SK-N-SH (cell line): Measurements from ENCODE around the gene SNX27. TPM values are rescaled to one million over a fixed set of nuclear protein-coding genes. Genes with fewer than 3 reads are reported as not detected.

Experiments
- CTCF ChIA-PET: fragments of 300-600, 350-600 bp; formaldehyde crosslinking; extraction: SDS; loops from one replicate; lab custom pipeline; 2021; lab: Yijun Ruan, JAX
- POLR2A ChIA-PET: fragments of 350-600 bp; sonication (Branson Sonifier 250); formaldehyde crosslinking; extraction: SDS; loops from one replicate; lab custom pipeline; 2020; ENCODE audit warnings: antibody characterized with exemption, inconsistent platforms; lab: Yijun Ruan, JAX
- DNase-seq: peaks from one replicate; pipeline ENCODE4 v3.0.0; 2012
- H2AFZ ChIP-seq: fragments of 200-600 bp; sonication (generic); 2 replicates; pipeline ENCODE4 v1.8.1; 2016; ENCODE audit warnings: antibody characterized with exemption, mild to moderate bottlenecking, low read depth
- H3F3A ChIP-seq: fragments of 200-600 bp; sonication (generic); replicated peaks from 2 replicates; pipeline ENCODE3; 2016; ENCODE audit warnings: antibody characterized with exemption, mild to moderate bottlenecking; ENCODE audit not compliant: insufficient read depth
- H3K27ac ChIP-seq, 2 experiments: fragments of 200-500 bp in 1 of 2; fragments of 200-600 bp in 1 of 2; sonication (Bioruptor generic) in 1 of 2; sonication (generic), shearing (Covaris generic) in 1 of 2; 2 replicates each; pipeline versions ENCODE4 v1.5.1 to v1.6.1; 2014 to 2016; ENCODE audit warnings: low read depth in 2 of 2, inconsistent platforms in 1 of 2, low read length in 1 of 2, mild to moderate bottlenecking in 1 of 2, mixed read lengths in 1 of 2
- H3K27me3 ChIP-seq: fragments of 200-600 bp; sonication (generic), shearing (Covaris generic); 2 replicates; pipeline ENCODE4 v1.6.1; 2016; ENCODE audit warnings: mixed run types; ENCODE audit not compliant: insufficient read depth
- H3K36me3 ChIP-seq, 2 experiments: fragments of 200-500 bp in 1 of 2; fragments of 200-600 bp in 1 of 2; sonication (Bioruptor generic) in 1 of 2; sonication (generic) in 1 of 2; replicated peaks in 1 of 2; 2 replicates each; pipeline versions ENCODE3 to v1.5.1; 2014 to 2016; ENCODE audit warnings: low read length in 1 of 2, mild to moderate bottlenecking in 1 of 2; ENCODE audit not compliant: insufficient read depth in 2 of 2, control insufficient read depth in 1 of 2
- H3K4me1 ChIP-seq, 2 experiments: fragments of 200-500 bp in 1 of 2; fragments of 200-600 bp in 1 of 2; sonication (Bioruptor generic) in 1 of 2; sonication (generic), shearing (Covaris generic) in 1 of 2; 2 replicates each; pipeline versions ENCODE4 v1.5.1 to v1.6.1; 2014 to 2016; ENCODE audit warnings: low read depth in 1 of 2, low read length in 1 of 2, mixed run types in 1 of 2; ENCODE audit not compliant: insufficient read depth in 2 of 2, control insufficient read depth in 1 of 2
- H3K4me2 ChIP-seq: fragments of 200-600 bp; sonication (generic), shearing (Covaris generic); 2 replicates; pipeline ENCODE4 v1.6.1; 2017; ENCODE audit warnings: mixed run types
- H3K4me3 ChIP-seq, 2 experiments: fragments of 200-500 bp in 1 of 2; fragments of 200-600 bp in 1 of 2; sonication (Bioruptor generic) in 1 of 2; sonication (generic), shearing (Covaris generic) in 1 of 2; 2 replicates each; pipeline versions ENCODE4 v1.5.1 to v1.8.1; 2014 to 2016; ENCODE audit warnings: low read depth in 2 of 2, inconsistent platforms in 1 of 2, low read length in 1 of 2, mild to moderate bottlenecking in 1 of 2, mixed read lengths in 1 of 2, moderate library complexity in 1 of 2
- H3K79me2 ChIP-seq: fragments of 200-600 bp; sonication (generic); 2 replicates; pipeline ENCODE4 v1.8.1; 2017; ENCODE audit warnings: mild to moderate bottlenecking; ENCODE audit not compliant: insufficient read depth
- H3K9ac ChIP-seq: fragments of 200-600 bp; sonication (generic); 2 replicates; pipeline ENCODE4 v1.6.1; 2017; ENCODE audit warnings: mixed run types
- H3K9me2 ChIP-seq: fragments of 200-600 bp; sonication (generic); 2 replicates; pipeline ENCODE4 v1.6.1; 2017; ENCODE audit warnings: mixed run types
- H3K9me3 ChIP-seq: fragments of 200-600 bp; sonication (generic); 2 replicates; pipeline ENCODE4 v1.6.1; 2017; ENCODE audit warnings: mixed run types, mild to moderate bottlenecking, moderate library complexity
- H4K20me1 ChIP-seq: fragments of 200-600 bp; sonication (generic); 2 replicates; pipeline ENCODE4 v1.6.1; 2017; ENCODE audit warnings: mild to moderate bottlenecking, mixed run types; ENCODE audit not compliant: insufficient read depth
- CHD2 ChIP-seq: fragments of 150-350 bp; IDR thresholded peaks from 2 replicates; pipeline ENCODE4 v1.6.1; 2018; ENCODE audit warnings: low read length; ENCODE audit not compliant: partially characterized antibody
- CTCF ChIP-seq: fragments of 200-600 bp; sonication (generic); IDR thresholded peaks from 2 replicates; pipeline ENCODE4 v1.6.1; 2017; ENCODE audit warnings: antibody characterized with exemption, mild to moderate bottlenecking, moderate library complexity
- EP300 ChIP-seq, 2 experiments: IDR thresholded peaks; 2 replicates each; pipeline versions ENCODE4 v1.4.0 to v1.6.1; 2012; ENCODE audit warnings: borderline replicate concordance in 1 of 2, low read depth in 1 of 2, low read length in 1 of 2
- FOSL2 ChIP-seq: IDR thresholded peaks from 2 replicates; pipeline ENCODE4 v1.4.0; 2012; ENCODE audit warnings: low read depth, mild to moderate bottlenecking, moderate library complexity, borderline replicate concordance
- FOXJ3 ChIP-seq: sonication (generic); formaldehyde crosslinking; IDR thresholded peaks from 2 replicates; pipeline ENCODE4 v1.5.1; 2020; ENCODE audit warnings: mild to moderate bottlenecking, missing genetic modification reagents
- JUND ChIP-seq: IDR thresholded peaks from 2 replicates; pipeline ENCODE4 v1.4.0; 2012
- MAX ChIP-seq: IDR thresholded peaks from 2 replicates; pipeline ENCODE4 v1.4.0; 2012; ENCODE audit warnings: low read depth
- NFIC ChIP-seq: IDR thresholded peaks from 2 replicates; pipeline ENCODE4 v1.4.0; 2012; ENCODE audit warnings: borderline replicate concordance
- PBX3 ChIP-seq: IDR thresholded peaks from 2 replicates; pipeline ENCODE4; 2012
- POLR2AphosphoS5 ChIP-seq: IDR thresholded peaks from 2 replicates; pipeline ENCODE4 v1.6.1; 2012; ENCODE audit warnings: low read depth, low read length
- RCOR1 ChIP-seq: fragments of 150-350 bp; IDR thresholded peaks from 2 replicates; pipeline ENCODE4 v1.6.1; 2017; ENCODE audit warnings: antibody characterized with exemption, low read length
- RXRA ChIP-seq: IDR thresholded peaks from 2 replicates; pipeline ENCODE4 v1.4.0; 2012; ENCODE audit warnings: low read depth, mild to moderate bottlenecking, borderline replicate concordance
- SMC3 ChIP-seq: IDR thresholded peaks from 2 replicates; pipeline ENCODE4 v1.6.1; 2012; ENCODE audit warnings: low read depth, low read length, improper control_type of control experiment
- TEAD4 ChIP-seq: IDR thresholded peaks from 2 replicates; pipeline ENCODE4 v1.4.0; 2012; ENCODE audit warnings: mild to moderate bottlenecking, borderline replicate concordance; ENCODE audit not compliant: insufficient read depth
- WGBS: methylation state at CpG from one replicate; pipeline ENCODE4 v1.1.6; 2017; ENCODE audit warnings: low lambda C conversion rate; 5-methylcytosine and 5-hydroxymethylcytosine counted together
- polyA plus RNA-seq, 3 experiments: library from polyadenylated mRNA; depleted of rRNA; stranded (reverse); fragments of >200 nt; gene quantifications; 2 replicates each; pipeline ENCODE4 v1.2.3, GENCODE V29; 2012
- TF ChIP-seq, protein P1 (sequence below): IDR thresholded peaks from 2 replicates; pipeline ENCODE4 v1.4.0; 2012; ENCODE audit warnings: low read depth, borderline replicate concordance

Gene SNX27
- polyA plus RNA-seq, 1 of the 3 experiments (the other 2 are of a cell fraction), result 10.8 TPM

GRCh38 chr1:151570819-151571218 is 41.0 kb upstream of the SNX27 start (continued):
- no peak for TF ChIP-seq CTCF
- TF ChIP-seq POLR2AphosphoS5, result no peak

- H3K9ac ChIP-seq, result no peak overlapping the region
- DNase-seq, result no peak
- no peaks in the 10 kb centered on the region for H3K27me3 ChIP-seq
- H3K4me2 ChIP-seq, result no peak overlapping the region
- CTCF ChIA-PET, result no interaction called here
- H4K20me1 ChIP-seq, result no peaks in the 10 kb centered on the region
- 77% methylated on average over 11 of the region's 12 CpGs for WGBS
- POLR2A ChIA-PET, result no interaction called here
- H3K36me3 ChIP-seq, result peaks cover 51 to 52% of the 10 kb centered on the region in 2 experiments
- H3K4me3 ChIP-seq, result no peak overlapping the region
- H3K79me2 ChIP-seq, result no peaks in the 10 kb centered on the region
- H3F3A ChIP-seq, result no peaks in the 10 kb centered on the region
- TF ChIP-seq POLR2AphosphoS5 (no peak), FOXJ3 (CRISPR knock-in tag) (no peak), NFIC (0 out of 2 replicates have a peak, but pooled peaks have one; percentile 10), FOSL2 (peak; percentile 55; the same call in 1 of the 2 replicates), SMC3 (no peak)
- TF ChIP-seq, protein P1, sequence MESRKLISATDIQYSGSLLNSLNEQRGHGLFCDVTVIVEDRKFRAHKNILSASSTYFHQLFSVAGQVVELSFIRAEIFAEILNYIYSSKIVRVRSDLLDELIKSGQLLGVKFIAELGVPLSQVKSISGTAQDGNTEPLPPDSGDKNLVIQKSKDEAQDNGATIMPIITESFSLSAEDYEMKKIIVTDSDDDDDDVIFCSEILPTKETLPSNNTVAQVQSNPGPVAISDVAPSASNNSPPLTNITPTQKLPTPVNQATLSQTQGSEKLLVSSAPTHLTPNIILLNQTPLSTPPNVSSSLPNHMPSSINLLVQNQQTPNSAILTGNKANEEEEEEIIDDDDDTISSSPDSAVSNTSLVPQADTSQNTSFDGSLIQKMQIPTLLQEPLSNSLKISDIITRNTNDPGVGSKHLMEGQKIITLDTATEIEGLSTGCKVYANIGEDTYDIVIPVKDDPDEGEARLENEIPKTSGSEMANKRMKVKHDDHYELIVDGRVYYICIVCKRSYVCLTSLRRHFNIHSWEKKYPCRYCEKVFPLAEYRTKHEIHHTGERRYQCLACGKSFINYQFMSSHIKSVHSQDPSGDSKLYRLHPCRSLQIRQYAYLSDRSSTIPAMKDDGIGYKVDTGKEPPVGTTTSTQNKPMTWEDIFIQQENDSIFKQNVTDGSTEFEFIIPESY, result no peak
- peaks cover 0 to 8% of the 10 kb centered on the region in 2 experiments; a peak in 1 of 4 replicates for H3K4me1 ChIP-seq
- no peaks in the 10 kb centered on the region for H3K9me2 ChIP-seq
- peak overlapping the region in 1 of 2 experiments; percentile 32; a peak in 2 of 4 replicates for H3K27ac ChIP-seq
- H2AFZ ChIP-seq, result peak overlapping the region; percentile 16; the same call in 1 of the 2 replicates
- H3K9me3 ChIP-seq, result no peaks in the 10 kb centered on the region
These were observed 37.0 kb upstream of the SNX27 start for GRCh38 chr1:151574575-151575529.

DNA sequence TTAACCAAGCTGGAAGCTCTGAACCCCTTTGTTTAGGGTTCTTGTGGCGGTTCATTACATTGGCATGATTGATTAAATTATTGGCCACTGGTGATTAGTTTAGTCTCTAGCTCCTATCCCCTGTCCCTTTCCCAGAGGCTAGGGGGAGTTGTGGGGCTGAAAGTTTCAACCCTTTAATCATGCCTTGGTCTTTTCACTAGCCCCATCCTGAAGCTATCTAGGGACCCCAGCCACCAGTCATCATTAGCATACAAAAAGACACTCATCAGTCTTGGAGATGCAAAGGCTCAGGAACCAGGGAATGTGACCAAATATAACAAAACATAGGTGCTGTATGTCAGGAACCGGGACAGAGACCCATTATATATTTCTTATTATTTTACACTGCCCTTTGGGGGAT is 34.7 kb upstream of the SNX27 start:
- Histone ChIP-seq H3K27me3 (no peaks in the 10 kb centered on the region), H3K4me2 (no peak overlapping the region), H3K9me2 (no peaks in the 10 kb centered on the region), H3K9ac (no peak overlapping the region), H4K20me1 (no peaks in the 10 kb centered on the region), H3K9me3 (no peaks in the 10 kb centered on the region), H3K27ac (no peak overlapping the region), H3F3A (no peaks in the 10 kb centered on the region), H3K36me3 (peaks cover 45 to 67% of the 10 kb centered on the region in 2 experiments), H3K4me3 (no peak overlapping the region), H2AFZ (no peak overlapping the region), H3K79me2 (no peaks in the 10 kb centered on the region), H3K4me1 (peaks cover 0 to 8% of the 10 kb centered on the region in 2 experiments; a peak in 1 of 4 replicates)
- no peak for DNase-seq
- ChIA-PET CTCF (interaction anchor here (0.9 to 1.0 kb wide), 2 partner anchors 12 to 17 kb away, joined by 3 to 5 read pairs; no protein-coding TSS in a partner anchor), POLR2A (no interaction called here)
- TF ChIP-seq MAX (no peak), RCOR1 (no peak), JUND (no peak), PBX3 (no peak), RXRA (no peak), EP300 (IDR thresholded peaks at IDR 0.05; ENCODE audit: borderline replicate concordance in 1 of 2, low read depth in 1 of 2, low read length in 1 of 2) (no peak), TEAD4 (no peak), POLR2AphosphoS5 (no peak), CHD2 (no peak)
- 100% methylated on average over 2 of the region's 2 CpGs for WGBS
